ENCODE measurements around the gene FAHD2A.
"Not testable (repeated sequence)": the region's sequence is repeated elsewhere in the genome, so short reads cannot be mapped to it uniquely, and the experiment has no call there.

FAHD2A gene

DNA sequence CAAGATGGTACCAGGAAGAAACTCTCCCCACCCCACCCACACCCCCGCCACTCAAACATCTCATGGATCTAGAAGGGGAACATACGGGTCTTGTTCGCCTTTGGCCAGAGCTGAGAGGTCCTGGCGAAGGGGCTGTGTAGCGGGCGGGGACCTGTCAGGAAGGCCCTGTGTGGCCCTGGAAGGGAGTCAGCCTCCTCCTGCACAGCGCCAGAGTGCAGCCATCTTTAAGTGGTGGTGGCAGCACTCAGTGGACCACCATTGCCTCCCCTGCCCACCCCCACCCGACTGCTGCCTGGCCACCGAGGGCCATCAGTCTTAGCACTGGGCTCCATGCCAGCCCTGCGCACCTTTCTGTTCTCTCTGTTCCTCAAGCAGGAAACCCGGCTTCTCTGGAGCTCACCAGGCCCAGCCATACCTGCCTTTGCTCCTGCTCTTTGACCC, 11.6 kb upstream of the FAHD2A start:
- DNase-seq (ENCODE audit: low read depth) = no peak

DNA sequence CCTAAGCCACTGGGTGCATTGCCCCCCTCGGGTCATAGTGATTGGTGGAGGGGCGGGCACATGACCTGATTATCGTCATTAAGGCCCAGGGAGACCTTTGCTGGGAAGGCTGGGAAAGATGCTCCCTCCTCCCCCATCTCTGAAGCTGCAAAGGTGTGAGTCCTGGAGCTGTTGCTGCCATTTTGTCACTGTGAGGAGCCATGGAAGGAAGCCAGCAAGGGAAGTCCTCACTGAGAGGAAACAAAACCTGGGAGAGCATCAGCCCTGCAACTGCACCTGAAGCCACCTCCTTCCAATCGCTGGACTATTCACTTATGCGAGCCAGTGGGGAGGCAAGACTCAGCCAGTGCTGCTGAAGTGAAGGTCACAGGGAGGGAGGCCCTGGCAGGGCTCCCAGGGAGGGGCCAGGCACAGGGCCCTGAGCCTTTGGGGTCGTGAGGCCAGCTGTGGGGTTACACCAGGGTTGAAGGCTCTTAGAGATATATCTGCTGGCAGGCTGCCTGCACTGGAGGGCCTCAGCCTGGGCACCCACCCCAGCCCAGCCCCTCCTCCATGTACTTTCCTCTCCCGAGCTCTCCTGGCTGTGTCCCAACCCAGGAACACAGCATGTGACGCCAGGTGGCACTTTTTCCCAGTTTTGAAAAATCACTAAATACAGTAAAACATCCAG, 10.7 kb upstream of the FAHD2A start:
- no peak for DNase-seq (ENCODE audit: low read depth)

DNA sequence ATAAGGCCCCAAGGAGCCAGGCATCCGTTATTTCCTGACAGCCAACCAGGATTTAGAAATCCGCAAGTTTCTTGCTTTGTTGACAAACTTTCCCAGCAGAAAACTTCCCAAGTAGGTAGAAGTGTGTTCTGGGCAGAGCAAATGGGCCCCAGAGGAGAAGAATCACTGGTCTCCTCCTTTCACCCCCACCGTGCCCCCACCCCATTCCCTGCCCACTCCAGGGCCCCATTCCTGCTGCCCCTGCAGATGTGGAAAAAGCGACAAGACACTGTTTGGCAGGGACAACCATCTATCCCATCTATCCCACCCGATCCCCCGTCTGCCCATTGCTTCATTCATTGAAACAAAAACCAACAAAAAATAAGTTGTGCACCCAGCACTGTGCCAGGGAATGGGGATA, 10.2 kb upstream of the FAHD2A start:
- DNase-seq (ENCODE audit: low read depth) = no peak

DNA sequence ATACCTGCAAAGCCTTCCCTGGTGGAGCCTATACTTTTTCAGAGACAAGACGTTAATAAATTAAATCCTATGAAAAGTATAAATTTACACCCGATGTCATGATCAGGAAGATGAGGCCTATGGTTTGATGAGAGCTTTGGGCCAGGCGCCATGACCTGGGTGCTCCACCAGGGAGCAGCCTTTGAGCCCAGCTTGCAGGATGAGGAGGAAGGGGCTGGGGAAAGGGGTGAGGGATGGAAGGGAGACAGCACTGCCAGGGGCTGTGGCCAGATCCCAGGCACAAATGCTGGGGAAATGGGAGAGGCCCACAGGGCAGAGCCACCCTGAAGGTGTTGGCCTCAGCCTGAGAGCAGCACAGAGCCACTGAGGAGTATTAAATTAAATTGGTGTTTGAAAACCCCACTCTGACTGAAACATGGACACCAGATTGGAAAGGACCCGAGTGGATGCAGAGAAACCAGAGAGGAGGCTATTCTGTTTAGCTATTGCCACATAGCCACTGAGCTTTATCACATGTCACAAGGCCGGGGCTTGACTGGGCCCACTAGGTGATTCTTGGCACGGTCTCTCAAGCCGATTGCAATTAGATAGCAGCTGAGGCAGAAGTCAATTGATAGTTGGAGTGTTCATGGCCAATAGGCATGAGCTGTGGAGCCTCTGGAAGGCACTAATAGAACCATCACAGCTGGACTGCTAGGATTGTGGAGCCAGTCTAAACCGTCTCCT, 9.6 kb upstream of the FAHD2A start:
- DNase-seq (ENCODE audit: low read depth) = no peak

DNA sequence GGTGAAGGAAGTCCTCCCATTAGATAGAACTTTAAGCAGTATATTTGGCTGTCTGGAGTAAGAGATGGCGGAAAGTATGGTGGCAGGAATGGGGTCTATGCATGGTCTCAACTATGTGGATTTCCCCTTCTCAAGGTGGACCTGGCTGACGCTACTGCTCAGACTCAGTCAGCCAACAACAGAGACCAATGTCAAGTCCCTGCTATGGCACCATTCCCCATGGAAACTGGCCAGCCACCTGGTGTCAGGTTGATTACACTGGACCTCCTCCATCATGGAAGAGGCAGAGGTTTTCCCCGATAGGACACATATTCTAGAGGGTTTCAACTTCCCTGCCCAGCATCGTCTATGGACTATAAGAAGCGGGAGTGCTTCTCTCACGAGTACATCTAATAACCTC, 8.6 kb upstream of the FAHD2A start:
- no peak for DNase-seq (ENCODE audit: low read depth)

DNA sequence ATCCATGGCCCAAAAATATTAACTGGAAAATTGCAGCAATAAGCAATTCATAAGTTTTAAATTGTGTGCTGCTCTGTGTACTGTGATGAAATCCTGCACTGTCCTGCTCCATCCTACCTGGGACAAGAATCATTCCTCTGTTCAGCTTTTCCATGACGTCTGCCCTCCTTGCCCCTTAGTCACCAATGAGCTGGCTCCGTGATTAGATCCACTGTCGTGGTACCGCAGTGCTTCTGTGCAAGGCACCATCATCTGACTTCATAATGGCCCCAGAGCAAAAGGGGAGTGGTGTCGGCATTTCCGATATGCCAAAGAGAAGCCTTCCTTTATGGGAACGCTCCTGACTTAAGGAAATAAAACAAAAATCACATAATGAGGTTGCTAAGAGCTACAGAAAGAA, 3.4 kb upstream of the FAHD2A start:
- DNase-seq (ENCODE audit: low read depth) = no peak

DNA sequence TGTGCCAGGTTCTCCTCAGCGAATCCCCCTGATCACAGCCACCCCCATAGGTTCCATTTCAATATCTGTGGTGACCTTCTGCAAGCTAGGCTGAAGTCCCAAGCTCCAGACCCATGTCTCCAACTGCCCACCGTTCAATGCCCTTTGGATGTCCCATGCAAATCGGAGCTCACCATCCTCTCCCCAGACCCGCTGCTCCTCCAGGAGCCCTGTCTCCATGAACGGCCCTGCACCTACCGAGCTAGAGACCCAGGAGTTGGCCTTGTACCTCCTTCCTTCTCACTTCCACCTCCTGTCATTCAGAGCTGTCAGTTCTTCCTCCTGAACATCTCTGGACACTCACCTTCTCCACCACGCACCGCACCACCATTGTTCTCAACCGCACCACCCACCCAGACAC, 1.0 kb upstream of the FAHD2A start:
- DNase-seq (ENCODE audit: low read depth) = no peak

DNA sequence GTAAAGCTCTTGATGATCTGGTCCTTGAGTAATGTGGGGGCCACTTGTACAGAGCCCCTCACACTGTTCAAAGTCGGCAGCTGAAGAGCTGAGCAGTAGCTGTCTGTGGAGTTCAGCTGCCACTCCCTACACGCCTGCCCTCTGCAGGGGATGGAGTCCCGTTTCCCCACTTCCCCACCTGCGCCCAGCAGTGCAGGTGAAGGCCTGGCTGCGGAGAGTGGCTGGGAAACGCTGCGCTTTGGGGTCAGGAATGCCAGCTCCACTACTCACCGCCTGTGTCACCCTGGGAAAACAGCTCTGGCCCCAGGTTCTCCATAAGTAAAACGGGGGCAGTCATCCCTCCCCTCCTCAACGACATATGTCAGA, 521 bp upstream of the FAHD2A start:
- DNase-seq (ENCODE audit: low read depth) = not testable (repeated sequence)

DNA sequence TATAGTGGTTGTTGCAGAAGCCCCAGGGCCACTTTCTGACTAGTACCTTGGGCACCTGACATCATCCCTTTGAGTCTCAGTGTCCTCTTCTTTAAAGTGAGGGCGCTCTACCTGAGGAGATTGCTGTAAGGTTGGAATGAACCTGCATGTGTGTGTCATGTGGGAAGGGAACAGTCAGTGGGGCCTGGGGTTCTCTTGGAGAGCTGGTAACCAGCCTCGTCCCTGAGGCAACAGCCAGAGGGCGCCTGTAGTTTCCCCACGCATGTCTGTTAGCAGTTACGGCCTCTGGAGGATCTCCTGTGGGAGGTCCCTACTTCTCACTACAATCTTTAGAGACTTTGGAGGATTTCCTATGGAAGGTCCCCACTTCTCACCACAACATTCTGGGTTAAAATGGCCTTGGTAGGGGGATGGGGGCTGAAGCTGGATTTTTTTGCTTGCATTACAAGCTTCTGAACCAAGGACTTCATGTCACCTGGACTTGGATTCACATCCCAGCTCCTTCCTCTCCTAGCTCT, 755 bp downstream of the FAHD2A start:
- DNase-seq (ENCODE audit: low read depth) = not testable (repeated sequence)

DNA sequence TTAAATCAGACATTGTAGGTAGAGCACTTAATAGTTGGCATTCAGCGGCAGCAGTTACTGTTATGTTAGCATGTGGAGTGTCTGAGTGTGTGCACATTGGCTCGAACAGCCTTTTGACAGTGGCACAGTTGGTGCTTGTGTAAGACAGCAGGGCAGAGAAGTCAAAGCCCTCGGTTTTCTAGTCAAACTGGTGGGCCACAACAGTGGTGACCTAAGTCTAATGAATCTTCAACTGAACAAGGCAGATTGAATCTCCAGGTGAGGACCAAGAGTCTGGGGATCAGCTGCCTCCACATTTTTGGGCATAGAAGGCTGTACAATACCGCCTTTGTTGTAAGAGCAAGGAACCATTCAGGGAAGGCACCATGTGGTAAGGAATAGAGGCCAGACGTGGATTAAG, 1.3 kb downstream of the FAHD2A start:
- DNase-seq (ENCODE audit: low read depth) = not testable (repeated sequence)

DNA sequence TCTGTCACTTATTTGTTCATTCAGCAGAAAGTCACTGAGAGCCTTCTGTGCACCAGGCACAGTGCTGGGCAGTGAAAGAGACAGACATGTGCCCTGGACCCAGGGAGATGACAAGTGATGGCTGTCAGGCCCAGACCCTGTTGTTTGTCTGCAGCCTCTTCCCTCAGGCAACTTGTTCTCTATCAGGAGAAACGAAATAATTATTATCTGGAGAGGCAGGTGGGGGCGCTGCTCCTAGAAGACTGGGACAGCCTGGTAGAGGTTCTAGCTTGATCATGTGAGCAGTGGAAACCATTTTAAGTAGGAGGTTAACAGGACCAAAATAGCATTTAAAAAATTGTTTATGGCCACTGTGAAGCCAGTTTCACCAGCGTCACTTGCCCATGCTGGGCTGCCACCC, 2.2 kb downstream of the FAHD2A start:
- DNase-seq (ENCODE audit: low read depth) = not testable (repeated sequence)

DNA sequence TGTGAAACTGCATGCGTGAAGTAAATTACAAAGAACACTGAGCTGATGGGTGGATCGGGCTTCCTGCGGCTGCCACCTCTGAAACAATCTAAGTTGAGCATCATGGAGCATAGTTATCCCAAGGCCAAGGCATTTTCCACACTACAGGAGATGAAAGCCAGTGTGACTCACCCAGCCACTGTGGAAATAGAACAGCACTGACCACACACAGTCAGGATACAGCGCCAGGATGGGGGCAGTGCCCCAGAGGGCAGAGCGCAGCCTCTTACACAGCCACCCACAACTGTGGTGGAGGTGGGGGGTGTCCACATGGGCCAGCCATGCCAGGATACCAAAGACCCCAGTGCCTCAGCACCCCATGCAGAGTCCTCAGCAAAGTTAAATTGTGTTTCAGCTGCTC, 8.7 kb downstream of the FAHD2A start:
- not testable (repeated sequence) for DNase-seq (ENCODE audit: low read depth)

DNA sequence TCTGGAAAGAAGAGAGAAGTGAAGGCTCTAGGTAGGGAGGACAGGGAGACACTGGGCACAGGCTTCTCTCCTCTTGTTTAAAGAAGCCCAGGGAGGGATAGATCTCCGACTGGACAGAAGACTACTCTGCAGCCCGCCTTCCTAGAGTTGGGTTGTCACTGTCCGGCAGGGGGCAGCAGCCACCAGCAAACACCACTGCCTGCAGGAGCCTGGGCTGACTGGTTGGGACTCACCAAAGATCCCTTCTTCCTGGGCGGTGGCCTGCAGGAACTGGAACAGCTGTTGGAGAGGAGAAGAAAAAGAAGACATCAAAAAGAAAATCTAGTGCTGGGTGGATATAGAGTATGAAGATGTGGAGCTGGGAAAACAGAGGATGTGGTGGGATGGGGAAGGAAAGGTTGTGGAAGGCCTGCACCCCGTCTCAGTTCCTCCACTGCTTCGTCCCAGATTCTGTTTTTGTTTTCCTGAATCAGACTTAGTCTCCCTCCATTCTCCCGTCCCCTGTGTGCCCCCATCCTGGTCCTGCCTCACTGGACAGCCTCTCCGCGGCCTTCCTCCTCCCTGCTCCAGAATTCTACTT, 11.6 kb downstream of the FAHD2A start:
- not testable (repeated sequence) for DNase-seq (ENCODE audit: low read depth)

DNA sequence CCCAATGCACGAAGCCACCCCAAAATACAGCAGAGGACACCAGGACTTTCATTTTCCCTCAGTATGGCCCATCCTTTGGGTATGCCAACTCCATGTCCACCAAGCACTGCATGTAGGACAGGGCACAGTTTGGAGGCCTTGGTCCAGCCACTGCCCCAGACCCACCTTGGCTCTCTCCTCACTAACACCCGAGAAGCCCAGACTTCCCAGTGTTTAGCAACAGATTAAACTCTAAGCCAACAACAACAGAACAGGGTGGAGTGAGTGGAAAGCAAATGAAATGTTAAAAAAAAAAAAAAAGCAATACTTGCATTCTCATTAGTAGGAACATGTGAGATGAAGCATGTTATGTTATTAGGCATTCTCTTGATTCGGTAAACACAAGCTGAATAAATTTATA, 12.6 kb downstream of the FAHD2A start:
- not testable (repeated sequence) for DNase-seq (ENCODE audit: low read depth)

DNA sequence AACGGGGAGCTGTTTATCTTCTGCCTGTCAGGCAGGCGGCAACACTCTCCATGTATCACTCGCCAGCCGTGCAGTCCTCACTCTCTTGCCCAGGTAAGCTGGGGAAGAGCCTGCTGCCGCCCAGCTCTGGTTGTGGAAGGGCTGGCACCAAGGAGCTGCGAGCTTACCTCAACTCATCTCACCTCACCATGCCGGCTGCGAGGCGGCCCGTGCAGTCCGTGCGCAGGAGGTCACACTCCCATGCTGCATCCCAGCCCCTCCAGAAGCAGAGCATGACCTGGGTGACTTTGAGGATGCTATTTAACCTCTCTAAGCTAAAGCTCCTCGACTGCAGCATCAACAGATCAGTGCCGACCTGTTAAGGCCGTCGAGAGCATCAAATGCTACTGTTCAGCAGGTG, 13.1 kb downstream of the FAHD2A start:
- not testable (repeated sequence) for DNase-seq (ENCODE audit: low read depth)

DNA sequence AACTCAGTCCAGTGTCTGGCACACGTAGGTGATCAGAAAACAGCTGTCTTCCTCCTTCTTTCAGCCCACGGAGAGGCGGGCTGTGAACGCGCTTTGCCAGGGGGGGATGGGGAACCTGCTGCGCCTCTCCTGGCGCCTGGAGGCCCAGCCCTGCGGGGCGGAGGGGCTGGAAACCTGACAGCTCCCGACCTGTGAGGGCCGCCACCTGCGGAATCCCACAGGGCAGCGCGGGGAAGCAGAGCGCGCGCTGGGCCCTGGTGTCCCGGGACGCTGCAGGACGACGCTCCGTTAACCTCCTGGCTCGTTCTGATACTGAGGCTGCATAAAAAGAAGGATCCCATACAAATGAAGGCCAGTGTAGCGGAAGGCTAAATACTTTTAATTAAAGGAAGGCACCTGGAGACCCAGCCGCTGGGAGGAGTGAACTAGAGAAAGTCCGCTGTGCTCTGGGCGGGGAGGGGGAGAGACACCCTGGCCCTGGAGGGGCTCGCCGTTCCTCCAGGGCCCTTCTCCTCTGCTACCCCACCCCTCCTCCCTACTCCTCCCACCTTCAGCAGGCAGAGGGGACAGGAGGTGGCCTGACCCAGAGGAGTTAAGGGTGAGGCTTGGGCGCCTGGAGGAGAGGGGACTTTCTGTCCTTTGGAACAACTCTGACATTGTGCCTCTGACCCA, 24.8 kb downstream of the FAHD2A start:
- DNase-seq (ENCODE audit: low read depth) = not testable (repeated sequence)

DNA sequence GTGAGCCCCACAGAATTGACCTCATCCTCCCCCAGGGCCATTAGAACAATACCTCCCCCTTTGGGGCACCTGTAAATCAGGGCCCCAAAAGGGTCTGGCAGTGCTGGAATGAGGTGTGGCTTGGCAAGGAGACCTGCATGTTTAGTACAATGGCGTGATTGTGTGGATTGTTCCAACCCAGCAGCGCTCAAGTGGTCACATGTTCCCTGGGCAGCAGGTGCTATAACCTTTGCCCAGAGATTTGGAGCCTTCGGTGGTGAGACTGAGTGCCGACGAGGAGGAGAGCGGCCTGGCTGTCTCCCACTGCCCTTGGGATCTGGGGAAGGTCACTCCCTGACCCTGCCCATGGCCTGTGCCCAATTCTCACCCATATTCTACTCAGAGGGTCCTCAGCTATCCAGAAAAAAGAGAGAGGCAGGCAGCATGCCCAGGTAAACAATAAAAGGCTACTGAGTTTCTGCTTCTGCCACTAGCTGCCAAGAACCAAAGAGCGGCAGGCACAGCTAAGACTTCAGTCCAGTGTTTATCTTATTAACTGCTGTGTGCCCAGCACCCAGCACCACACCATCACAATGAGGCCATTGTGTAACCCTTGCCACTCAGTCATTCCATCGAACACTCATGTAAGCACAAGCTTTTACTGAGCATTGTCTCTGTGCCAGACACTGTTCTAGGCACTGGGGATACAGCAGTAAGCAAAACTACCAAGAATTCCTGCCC, 27.4 kb downstream of the FAHD2A start:
- not testable (repeated sequence) for DNase-seq (ENCODE audit: low read depth)

DNA sequence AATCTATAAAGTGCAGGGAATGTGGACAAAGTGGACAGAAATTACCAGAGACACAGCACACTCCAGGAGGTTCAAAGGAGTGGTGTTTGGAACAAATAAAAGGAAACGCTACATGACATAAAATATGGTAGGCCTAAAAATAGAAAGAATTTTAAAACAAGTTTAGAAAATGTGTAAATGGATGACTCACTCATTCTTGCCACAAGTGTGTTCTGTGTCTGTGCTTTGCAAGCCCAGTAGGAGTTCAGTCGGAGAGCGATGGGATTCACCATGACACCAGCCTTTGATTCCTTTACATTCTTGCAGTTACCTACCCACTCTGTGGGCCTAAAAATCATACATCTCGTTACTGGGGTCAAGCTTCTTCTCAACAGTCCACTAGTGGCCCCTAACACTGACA, 30.9 kb downstream of the FAHD2A start:
- not testable (repeated sequence) for DNase-seq (ENCODE audit: low read depth)

DNA sequence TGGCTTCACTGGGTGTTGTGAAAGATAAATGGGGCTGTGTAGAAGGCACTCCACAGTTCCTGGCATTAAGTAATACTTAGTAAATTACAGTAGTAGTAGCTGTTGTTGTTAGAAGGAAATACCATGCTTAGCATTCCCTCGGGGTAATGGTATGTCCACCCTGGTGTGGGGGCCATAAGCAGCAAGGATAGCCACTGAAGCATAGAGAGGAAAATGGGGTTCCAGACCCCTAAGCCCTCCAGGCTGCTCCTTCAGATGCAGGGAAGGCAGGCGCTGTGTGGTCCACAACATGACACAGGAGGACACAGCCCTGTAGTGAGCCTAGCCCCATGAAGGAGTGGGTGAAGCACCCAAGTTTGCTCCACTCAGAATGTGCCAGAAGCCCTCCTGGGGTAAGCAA, 31.5 kb downstream of the FAHD2A start:
- DNase-seq (ENCODE audit: low read depth) = not testable (repeated sequence)

DNA sequence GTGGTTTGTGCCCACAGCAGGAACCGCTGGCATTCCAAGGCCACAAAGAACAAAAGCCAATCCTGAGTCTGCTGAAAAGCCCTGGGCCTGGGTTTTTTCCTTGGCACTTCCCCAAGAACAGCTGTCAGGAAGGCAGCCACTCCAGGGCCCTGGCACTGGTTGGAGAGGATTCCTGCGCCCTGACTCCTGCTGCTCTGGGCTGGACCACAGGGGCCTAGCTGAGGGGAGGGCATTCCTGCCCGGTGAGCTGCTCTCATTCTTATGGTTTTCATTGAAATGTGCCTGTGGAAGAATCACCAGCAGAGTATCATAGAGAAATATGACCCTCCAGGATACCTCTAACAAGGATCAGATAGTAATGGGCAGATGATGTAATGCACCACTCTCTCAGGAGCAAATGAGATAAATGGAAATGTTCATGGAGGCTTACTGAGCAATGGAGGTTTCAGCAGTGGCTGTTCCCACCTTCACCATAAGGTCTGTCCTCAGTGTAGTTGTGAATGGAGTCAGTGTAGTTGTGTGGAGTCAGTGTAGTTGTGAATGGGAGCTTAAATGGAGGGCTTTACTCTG, 32.1 kb downstream of the FAHD2A start:
- not testable (repeated sequence) for DNase-seq (ENCODE audit: low read depth)

DNA sequence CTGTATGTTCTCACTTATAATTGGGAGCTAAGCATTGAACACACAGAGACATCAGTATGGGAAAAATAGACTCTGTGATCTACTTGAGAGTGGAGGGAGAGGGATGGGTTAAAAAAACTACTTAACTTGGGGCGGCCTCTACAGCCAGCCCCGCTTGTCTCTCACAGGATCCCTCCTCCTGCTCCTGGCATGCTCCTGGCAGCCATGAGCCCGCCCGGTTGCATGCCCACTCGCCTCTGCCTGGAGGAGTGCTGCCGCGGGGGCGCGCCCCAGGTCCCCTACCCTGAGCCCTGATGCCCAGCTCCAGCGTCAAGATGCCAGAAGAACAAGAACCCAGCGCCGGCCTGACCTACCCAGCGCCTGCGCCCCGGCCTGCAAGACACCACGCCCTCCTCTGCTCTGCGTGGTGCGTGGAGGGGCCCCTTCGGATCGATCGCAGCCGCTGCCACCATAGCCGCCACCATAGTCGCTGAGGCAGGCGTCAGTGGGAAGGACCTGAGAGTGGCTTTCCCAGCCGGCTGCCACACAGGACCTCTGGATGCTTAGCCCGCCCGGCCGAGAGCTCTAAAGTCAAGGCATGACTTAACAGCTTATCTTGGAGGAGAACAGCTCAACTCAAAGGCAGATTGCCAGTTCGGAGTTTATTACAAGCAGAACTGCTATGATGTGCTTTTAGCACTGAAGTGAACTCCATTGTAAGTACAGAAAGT, 32.8 kb downstream of the FAHD2A start:
- DNase-seq (ENCODE audit: low read depth) = not testable (repeated sequence)
